AG04450 (cell line): Measurements from ENCODE around the gene MYL10. TPM values are rescaled to one million over a fixed set of nuclear protein-coding genes. Genes with fewer than 3 reads are reported as not detected.

Experiments
- CTCF ChIA-PET: fragments of 300-600, 350-600 bp; formaldehyde crosslinking; extraction: SDS; loops from one replicate; lab custom pipeline; 2022; ENCODE audit warnings: antibody characterized with exemption, inconsistent platforms; lab: Charles Lee
- POLR2A ChIA-PET: fragments of 350-600 bp; formaldehyde crosslinking; extraction: SDS; loops from one replicate; lab custom pipeline; 2021; ENCODE audit warnings: antibody characterized with exemption, inconsistent platforms; lab: Yijun Ruan, JAX
- DNase-seq: peaks from one replicate; pipeline ENCODE4 v3.0.0-alpha.2; 2011; ENCODE audit warnings: low read depth, low spot score
- H3K27ac ChIP-seq: one replicate; pipeline ENCODE4 v1.5.1; 2012; ENCODE audit warnings: low read depth, low read length, control low read depth
- H3K27me3 ChIP-seq: one replicate; pipeline ENCODE4 v1.6.0; 2012; ENCODE audit warnings: low read length; ENCODE audit not compliant: control insufficient read depth, insufficient read depth
- H3K4me3 ChIP-seq: 2 replicates; pipeline ENCODE4 v1.5.1; 2011; ENCODE audit warnings: mild to moderate bottlenecking, low read depth, low read length, control low read depth
- H3K9me3 ChIP-seq: 2 replicates; pipeline ENCODE4 v1.5.1; 2012; ENCODE audit warnings: low read length; ENCODE audit not compliant: control insufficient read depth, insufficient read depth
- polyA plus RNA-seq: library from polyadenylated mRNA; depleted of rRNA; stranded (reverse); fragments of >200 nt; gene quantifications from 2 replicates; pipeline ENCODE4 v1.2.3, GENCODE V29; 2011
- TF ChIP-seq, protein P1 (sequence below): IDR thresholded peaks from 2 replicates; pipeline ENCODE4 v1.5.1; 2011; ENCODE audit warnings: low read depth, low read length, control low read depth, inconsistent platforms

MYL10 gene
- polyA plus RNA-seq, 1 experiment, result not detected

DNA sequence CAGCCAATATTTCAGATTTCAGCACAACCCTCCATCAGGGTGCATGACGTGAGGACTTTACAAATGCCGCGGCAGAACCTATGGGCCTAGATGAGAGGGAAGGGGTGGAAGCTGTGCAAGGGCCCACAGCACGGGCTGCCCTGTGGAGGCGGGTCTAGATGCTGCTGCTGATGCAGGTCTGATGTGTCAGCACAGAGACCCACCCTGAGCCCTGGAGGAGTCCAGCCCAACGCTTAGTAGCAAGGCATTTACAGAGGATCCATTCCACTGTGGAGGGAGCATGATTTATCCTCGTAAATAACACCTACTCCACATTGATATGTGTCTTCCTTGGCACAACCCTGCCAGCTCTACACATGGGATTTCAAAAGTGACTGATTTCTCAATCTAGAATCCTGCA, 48.5 kb downstream of the MYL10 start:
- Histone ChIP-seq H3K4me3 (no peak overlapping the region), H3K27me3 (peaks cover 7% of the 10 kb centered on the region), H3K27ac (no peak overlapping the region), H3K9me3 (peaks cover 5% of the 10 kb centered on the region; the same call in 1 of the 2 replicates)
- ChIA-PET CTCF (interaction anchor here (1.0 to 1.1 kb wide), 2 partner anchors 22 to 35 kb away, joined by 3 read pairs; no protein-coding TSS in a partner anchor), POLR2A (no interaction called here)
- no peak for DNase-seq
- TF ChIP-seq, protein P1, sequence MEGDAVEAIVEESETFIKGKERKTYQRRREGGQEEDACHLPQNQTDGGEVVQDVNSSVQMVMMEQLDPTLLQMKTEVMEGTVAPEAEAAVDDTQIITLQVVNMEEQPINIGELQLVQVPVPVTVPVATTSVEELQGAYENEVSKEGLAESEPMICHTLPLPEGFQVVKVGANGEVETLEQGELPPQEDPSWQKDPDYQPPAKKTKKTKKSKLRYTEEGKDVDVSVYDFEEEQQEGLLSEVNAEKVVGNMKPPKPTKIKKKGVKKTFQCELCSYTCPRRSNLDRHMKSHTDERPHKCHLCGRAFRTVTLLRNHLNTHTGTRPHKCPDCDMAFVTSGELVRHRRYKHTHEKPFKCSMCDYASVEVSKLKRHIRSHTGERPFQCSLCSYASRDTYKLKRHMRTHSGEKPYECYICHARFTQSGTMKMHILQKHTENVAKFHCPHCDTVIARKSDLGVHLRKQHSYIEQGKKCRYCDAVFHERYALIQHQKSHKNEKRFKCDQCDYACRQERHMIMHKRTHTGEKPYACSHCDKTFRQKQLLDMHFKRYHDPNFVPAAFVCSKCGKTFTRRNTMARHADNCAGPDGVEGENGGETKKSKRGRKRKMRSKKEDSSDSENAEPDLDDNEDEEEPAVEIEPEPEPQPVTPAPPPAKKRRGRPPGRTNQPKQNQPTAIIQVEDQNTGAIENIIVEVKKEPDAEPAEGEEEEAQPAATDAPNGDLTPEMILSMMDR, result no peak

DNA sequence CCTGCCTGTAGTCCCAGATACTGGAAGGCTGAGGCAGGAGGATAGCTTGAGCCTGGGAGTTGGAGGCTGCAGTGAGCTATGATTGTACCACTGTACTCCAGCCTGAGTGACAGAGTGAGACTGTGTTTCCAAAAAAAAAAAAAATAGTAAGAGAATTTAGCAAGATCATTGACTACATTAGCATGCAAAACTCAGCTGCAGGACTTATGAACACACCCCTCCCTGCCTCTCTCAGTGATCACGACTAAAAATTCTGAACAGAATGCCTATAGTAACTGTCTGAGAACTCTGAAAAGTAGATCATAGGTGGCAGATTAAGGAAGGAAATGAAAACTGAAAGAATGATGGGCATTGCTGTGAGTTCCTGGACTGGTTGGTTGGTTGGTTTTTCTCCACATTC, 50.5 kb downstream of the MYL10 start:
- TF ChIP-seq, protein P1, result no peak
- CTCF ChIA-PET, result no interaction called here
- no peak for DNase-seq
- POLR2A ChIA-PET, result interaction anchor here (0.7 kb wide), 1 partner anchor 35 kb away, joined by 8 read pairs; no protein-coding TSS in a partner anchor
- no peak overlapping the region for H3K27ac ChIP-seq
- H3K27me3 ChIP-seq, result peaks cover 10% of the 10 kb centered on the region
- H3K9me3 ChIP-seq, result peaks cover 5% of the 10 kb centered on the region; the same call in 1 of the 2 replicates
- H3K4me3 ChIP-seq, result no peak overlapping the region

DNA sequence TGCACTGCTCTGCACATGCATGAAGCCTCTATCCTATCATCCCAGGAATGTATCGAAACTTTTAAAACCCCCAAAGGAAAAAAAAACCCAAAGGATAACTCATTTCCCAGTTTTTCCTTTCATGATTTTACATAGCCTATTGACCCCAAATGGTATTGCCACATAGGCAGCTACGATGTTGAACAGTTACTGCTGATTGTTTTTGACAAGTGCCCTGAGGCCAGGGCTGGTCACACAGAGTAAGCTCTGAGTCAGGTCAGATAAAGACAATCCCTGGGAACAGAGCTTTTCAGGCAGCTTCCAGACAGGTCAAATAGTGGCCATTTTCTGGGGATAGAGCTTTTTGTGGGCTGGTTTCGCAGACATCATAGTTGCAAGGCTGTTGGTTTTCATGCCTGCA, 52.1 kb downstream of the MYL10 start:
- DNase-seq, result no peak

DNA sequence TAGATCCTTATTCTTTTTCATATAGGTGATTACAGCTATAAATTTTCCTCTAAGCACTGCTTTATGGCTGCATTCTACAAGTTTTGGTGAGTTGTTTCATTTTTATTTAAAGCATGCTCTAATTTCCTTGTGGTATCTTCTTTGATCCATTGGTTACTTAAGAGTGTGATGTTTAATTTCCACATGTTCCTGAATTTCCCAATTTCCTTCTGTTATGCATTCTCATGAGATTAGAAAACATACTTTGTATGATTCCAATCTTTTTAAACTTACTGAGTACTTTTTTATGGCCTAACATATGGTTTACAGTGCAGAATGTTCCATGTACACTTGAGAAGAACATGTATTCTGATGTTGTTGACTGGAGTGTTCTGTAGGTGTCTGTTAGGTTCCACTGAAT, 53.4 kb downstream of the MYL10 start:
- H3K27ac ChIP-seq, result no peak overlapping the region
- no peak for DNase-seq

More for the DNA sequence above, 52.1 kb downstream of the MYL10 start:
- ChIA-PET CTCF (no interaction called here), POLR2A (no interaction called here)
- no peaks in the 10 kb centered on the region; the same call in 1 of the 2 replicates for H3K9me3 ChIP-seq
- H3K4me3 ChIP-seq, result no peak overlapping the region
- TF ChIP-seq, protein P1, result no peak
- H3K27ac ChIP-seq, result no peak overlapping the region
- peaks cover 9% of the 10 kb centered on the region for H3K27me3 ChIP-seq

DNA sequence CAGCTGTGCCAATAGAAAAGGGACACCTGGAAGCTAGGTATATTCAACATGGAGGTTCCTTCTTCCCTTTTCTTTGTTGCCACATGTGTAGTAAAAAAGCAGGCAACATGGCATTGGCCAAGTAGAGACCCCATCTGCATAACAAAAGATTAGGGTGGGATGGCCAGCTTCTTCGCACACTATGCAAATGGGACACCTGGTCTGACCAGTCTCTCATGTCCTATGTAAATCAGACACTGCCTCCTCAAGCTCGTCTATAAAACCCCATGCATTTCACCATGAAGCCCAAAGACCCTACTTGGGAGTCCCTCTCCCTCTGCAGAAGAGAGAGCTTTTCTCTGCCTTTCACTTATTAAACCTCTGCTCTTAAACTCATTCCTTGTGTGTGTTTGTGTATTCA, 53.9 kb downstream of the MYL10 start:
- H3K9me3 ChIP-seq, result peaks cover under 1% of the 10 kb centered on the region; the same call in 1 of the 2 replicates
- no peak overlapping the region for H3K27ac ChIP-seq
- DNase-seq, result no peak
- H3K27me3 ChIP-seq, result peaks cover 13% of the 10 kb centered on the region
- TF ChIP-seq, protein P1, result no peak
- no peak overlapping the region for H3K4me3 ChIP-seq
- ChIA-PET CTCF (interaction anchor here (1.5 kb wide), 1 partner anchor 27 kb away, joined by 5 read pairs; no protein-coding TSS in a partner anchor), POLR2A (no interaction called here)

More for the DNA sequence above, 53.4 kb downstream of the MYL10 start:
- Histone ChIP-seq H3K27me3 (peaks cover 13% of the 10 kb centered on the region), H3K9me3 (no peaks in the 10 kb centered on the region; the same call in 1 of the 2 replicates), H3K4me3 (no peak overlapping the region)
- TF ChIP-seq, protein P1, result no peak
- POLR2A ChIA-PET, result no interaction called here
- CTCF ChIA-PET, result interaction anchor here (1.5 kb wide), 1 partner anchor 27 kb away, joined by 5 read pairs; no protein-coding TSS in a partner anchor
